ENCODE measurements around the gene TNRC6C.

- TF ChIP-seq CTCF (IDR thresholded peaks at IDR 0.05; ENCODE audit: borderline replicate concordance, extremely low read depth, low read length, poor library complexity, severe bottlenecking) (no peak), EZH2 (IDR thresholded peaks at IDR 0.05; ENCODE audit: borderline replicate concordance, low read depth, low read length, severe bottlenecking) (no peak)
Measured at GRCh38 chr17:77935121-77935571, 23.4 kb upstream of the TNRC6C start.
